ENCODE data around the gene SHISA4. TPM values are rescaled to one million over a fixed set of nuclear protein-coding genes. Genes with fewer than 3 reads are reported as not detected.

The SHISA4 gene
- total and polyA plus RNA-seq, 2 donors (not counting 3 experiments of a cell fraction or from before 2014, with no cell fraction given): 25.6 to 78.2 TPM

GRCh38 chr1:201906336-201906735, 17.6 kb downstream of the SHISA4 start:
- dilution Hi-C loops (cut with MboI; ENCODE audit: extremely low pct_ligation_motif_present, low sequenced_read_pairs): no loop called here
- no peak overlapping the region for H2AFZ ChIP-seq (ENCODE audit: low read depth, low read length)
- no peaks in the 10 kb centered on the region for H3K79me2 ChIP-seq (ENCODE audit: control insufficient read depth, insufficient read depth, low read length)
- no peaks in the 10 kb centered on the region for H3K27me3 ChIP-seq (ENCODE audit: control insufficient read depth in 2 of 2, insufficient read depth in 2 of 2, low read length in 2 of 2)
- intact Hi-C loops (cut with micrococcal nuclease): no loop called here
- peaks cover 13% of the 10 kb centered on the region for H3K4me1 ChIP-seq (ENCODE audit: control insufficient read depth, extremely low read depth, insufficient read depth, low read length)
- no peaks in the 10 kb centered on the region for H3K9me1 ChIP-seq (replicated peaks; ENCODE audit: control insufficient read depth, extremely low read depth, insufficient read depth, low read length)
- CTCF ChIA-PET: interaction anchor here (2.6 kb wide), 1 partner anchor 10 kb away, joined by 10 read pairs; no protein-coding TSS in a partner anchor
- H3K4me3 ChIP-seq (replicated peaks in 1 of 3; ENCODE audit: insufficient read depth in 1 of 3, low read depth in 1 of 3, low read length in 3 of 3): no peak overlapping the region
- H3K9ac ChIP-seq (replicated peaks; ENCODE audit: extremely low read depth, insufficient read depth, low read length): no peak overlapping the region
- no peaks in the 10 kb centered on the region for H4K20me1 ChIP-seq (replicated peaks; ENCODE audit: control insufficient read depth, extremely low read depth, insufficient read depth, low read length)
- POLR2A ChIA-PET: no interaction called here
- DNase-seq (ENCODE audit: low read depth, low spot score) (no peak), FAIRE-seq (no peak)
- no peak overlapping the region for H3K27ac ChIP-seq (ENCODE audit: insufficient read depth, low read depth, low read length)
- TF ChIP-seq MYC (IDR thresholded peaks at IDR 0.05; ENCODE audit: low read depth, low read length) (no peak), EZH2 (IDR thresholded peaks at IDR 0.05; ENCODE audit: borderline replicate concordance, low read depth, low read length, severe bottlenecking) (no peak), JUN (IDR thresholded peaks at IDR 0.05; ENCODE audit: borderline replicate concordance, insufficient read depth, insufficient read length, low read depth) (no peak), POLR2A (IDR thresholded peaks at IDR 0.05; ENCODE audit: low read depth, low read length) (no peak), POLR2AphosphoS5 (IDR thresholded peaks at IDR 0.05; ENCODE audit: insufficient read depth, low read depth, low read length) (no peak), CTCF (IDR thresholded peaks at IDR 0.05; ENCODE audit: extremely low read depth in 1 of 2, insufficient read depth in 1 of 2, low read depth in 1 of 2, low read length in 2 of 2) (no peak), GATA2 (IDR thresholded peaks at IDR 0.05; ENCODE audit: insufficient read depth, insufficient read length, low read depth, low read length) (no peak), MAX (IDR thresholded peaks at IDR 0.05; ENCODE audit: insufficient read depth, insufficient read length) (no peak), FOS (IDR thresholded peaks at IDR 0.05; ENCODE audit: borderline replicate concordance, insufficient read depth, low read length) (no peak)
- H3K36me3 ChIP-seq (ENCODE audit: control insufficient read depth in 2 of 2, extremely low read depth in 1 of 2, insufficient read depth in 2 of 2, low read length in 2 of 2): no peaks in the 10 kb centered on the region
- no peak overlapping the region for H3K4me2 ChIP-seq (ENCODE audit: insufficient read depth, low read length)
- H3K9me3 ChIP-seq (replicated peaks; ENCODE audit: control insufficient read depth, insufficient read depth, low read length): no peaks in the 10 kb centered on the region
- no TSS peak for BruUV-seq (replicated peaks)
